OCI-LY1 (cell line): ENCODE data around the gene TERB2.
"Not testable (repeated sequence)": the region's sequence is repeated elsewhere in the genome, so short reads cannot be mapped to it uniquely, and the experiment has no call there.

Source experiments
- EZH2 ChIP-seq: fragments of 200-600 bp; sonication (generic), shearing (Covaris generic); IDR thresholded peaks from 2 replicates; pipeline ENCODE4 v1.8.0; 2017; ENCODE audit warnings: borderline replicate concordance, mixed run types, mild to moderate bottlenecking, antibody characterized with exemption, low read length, moderate library complexity, mixed read lengths
- TF ChIP-seq, protein P1 (sequence below): fragments of 200-600 bp; sonication (generic), shearing (Covaris generic); IDR thresholded peaks from 2 replicates; pipeline ENCODE4 v1.5.1; 2017; ENCODE audit warnings: mild to moderate bottlenecking, antibody characterized with exemption, low read length, moderate library complexity, mixed read lengths

DNA sequence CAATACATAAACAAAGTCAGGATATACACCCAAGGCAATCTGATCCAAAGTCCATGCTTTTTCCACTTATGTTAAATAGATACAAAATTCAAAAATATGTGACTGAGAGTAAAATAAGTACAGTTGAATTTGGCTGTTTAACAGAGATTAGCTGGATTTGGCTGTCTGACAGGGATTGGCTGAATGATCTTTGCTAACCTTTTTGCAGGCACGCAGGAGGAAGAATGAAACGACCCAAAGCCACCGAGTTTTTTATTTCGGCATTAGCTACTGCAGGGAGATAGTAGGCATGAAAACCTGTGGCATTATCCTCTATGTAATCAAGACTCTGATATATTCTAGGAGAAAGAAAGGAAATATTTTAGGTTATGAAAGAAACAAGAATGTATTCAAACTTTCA lies 26.2 kb upstream of the TERB2 start:
- TF ChIP-seq, protein P1, sequence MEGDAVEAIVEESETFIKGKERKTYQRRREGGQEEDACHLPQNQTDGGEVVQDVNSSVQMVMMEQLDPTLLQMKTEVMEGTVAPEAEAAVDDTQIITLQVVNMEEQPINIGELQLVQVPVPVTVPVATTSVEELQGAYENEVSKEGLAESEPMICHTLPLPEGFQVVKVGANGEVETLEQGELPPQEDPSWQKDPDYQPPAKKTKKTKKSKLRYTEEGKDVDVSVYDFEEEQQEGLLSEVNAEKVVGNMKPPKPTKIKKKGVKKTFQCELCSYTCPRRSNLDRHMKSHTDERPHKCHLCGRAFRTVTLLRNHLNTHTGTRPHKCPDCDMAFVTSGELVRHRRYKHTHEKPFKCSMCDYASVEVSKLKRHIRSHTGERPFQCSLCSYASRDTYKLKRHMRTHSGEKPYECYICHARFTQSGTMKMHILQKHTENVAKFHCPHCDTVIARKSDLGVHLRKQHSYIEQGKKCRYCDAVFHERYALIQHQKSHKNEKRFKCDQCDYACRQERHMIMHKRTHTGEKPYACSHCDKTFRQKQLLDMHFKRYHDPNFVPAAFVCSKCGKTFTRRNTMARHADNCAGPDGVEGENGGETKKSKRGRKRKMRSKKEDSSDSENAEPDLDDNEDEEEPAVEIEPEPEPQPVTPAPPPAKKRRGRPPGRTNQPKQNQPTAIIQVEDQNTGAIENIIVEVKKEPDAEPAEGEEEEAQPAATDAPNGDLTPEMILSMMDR = not testable (repeated sequence)
- TF ChIP-seq EZH2 = not testable (repeated sequence)
